ENCODE data around the gene SLC28A2.
"Not testable (repeated sequence)": the region's sequence is repeated elsewhere in the genome, so short reads cannot be mapped to it uniquely, and the experiment has no call there.

DNA sequence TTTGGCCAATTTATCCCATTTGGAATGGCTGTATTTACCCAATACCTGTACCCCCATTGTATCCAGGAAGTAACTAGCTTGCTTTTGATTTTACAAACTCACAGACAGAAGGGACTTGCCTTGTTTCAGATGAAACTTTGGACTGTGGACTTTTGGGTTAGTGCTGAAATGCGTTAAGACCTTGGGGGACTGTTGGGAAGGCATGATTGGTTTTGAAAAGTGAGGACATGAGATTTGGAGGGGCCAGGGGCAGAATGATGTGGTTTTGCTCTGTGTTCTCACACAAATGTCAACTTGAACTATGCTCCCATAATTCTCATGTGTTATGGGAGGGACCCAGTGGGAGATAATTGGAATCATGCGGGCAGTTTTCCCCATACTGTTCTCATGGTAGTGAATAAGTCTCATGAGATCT lies 46.9 kb downstream of the SLC28A2 start:
- TF ChIP-seq, protein P1, sequence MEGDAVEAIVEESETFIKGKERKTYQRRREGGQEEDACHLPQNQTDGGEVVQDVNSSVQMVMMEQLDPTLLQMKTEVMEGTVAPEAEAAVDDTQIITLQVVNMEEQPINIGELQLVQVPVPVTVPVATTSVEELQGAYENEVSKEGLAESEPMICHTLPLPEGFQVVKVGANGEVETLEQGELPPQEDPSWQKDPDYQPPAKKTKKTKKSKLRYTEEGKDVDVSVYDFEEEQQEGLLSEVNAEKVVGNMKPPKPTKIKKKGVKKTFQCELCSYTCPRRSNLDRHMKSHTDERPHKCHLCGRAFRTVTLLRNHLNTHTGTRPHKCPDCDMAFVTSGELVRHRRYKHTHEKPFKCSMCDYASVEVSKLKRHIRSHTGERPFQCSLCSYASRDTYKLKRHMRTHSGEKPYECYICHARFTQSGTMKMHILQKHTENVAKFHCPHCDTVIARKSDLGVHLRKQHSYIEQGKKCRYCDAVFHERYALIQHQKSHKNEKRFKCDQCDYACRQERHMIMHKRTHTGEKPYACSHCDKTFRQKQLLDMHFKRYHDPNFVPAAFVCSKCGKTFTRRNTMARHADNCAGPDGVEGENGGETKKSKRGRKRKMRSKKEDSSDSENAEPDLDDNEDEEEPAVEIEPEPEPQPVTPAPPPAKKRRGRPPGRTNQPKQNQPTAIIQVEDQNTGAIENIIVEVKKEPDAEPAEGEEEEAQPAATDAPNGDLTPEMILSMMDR (IDR thresholded peaks at IDR 0.05) = not testable (repeated sequence)
- TF ChIP-seq REST (IDR thresholded peaks at IDR 0.05; ENCODE audit: insufficient read depth in 1 of 2, low read depth in 2 of 2, low read length in 1 of 2) = not testable (repeated sequence)
